ENCODE data around the gene ERO1B.

DNA sequence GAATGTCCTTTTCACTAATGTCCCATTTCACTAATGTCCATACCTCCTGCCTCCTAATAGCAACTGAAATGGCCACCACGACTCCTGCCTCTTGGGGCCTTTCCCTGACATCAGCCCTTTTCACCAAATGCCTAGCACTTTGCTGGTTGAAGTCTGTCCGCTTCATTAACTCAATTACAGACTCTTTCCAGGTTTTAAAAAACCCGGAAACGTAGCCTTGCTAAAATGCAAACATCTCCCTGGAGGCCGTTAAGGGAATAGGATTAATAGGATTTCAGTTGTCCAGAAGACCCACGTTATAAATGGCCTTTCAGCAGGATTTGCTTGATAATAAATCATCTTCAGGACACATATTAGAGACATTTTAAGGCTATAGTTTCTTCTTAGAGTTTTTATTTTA is 25.7 kb upstream of the ERO1B start:
- TF ChIP-seq, protein P1, sequence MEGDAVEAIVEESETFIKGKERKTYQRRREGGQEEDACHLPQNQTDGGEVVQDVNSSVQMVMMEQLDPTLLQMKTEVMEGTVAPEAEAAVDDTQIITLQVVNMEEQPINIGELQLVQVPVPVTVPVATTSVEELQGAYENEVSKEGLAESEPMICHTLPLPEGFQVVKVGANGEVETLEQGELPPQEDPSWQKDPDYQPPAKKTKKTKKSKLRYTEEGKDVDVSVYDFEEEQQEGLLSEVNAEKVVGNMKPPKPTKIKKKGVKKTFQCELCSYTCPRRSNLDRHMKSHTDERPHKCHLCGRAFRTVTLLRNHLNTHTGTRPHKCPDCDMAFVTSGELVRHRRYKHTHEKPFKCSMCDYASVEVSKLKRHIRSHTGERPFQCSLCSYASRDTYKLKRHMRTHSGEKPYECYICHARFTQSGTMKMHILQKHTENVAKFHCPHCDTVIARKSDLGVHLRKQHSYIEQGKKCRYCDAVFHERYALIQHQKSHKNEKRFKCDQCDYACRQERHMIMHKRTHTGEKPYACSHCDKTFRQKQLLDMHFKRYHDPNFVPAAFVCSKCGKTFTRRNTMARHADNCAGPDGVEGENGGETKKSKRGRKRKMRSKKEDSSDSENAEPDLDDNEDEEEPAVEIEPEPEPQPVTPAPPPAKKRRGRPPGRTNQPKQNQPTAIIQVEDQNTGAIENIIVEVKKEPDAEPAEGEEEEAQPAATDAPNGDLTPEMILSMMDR (IDR thresholded peaks at IDR 0.05) = no peak
- no peak for TF ChIP-seq POLR2A (IDR thresholded peaks at IDR 0.05)
